ENCODE data around the gene DPP6. TPM values are rescaled to one million over a fixed set of nuclear protein-coding genes. Genes with fewer than 3 reads are reported as not detected.

The DPP6 gene
- polyA plus RNA-seq, 1 donor (not counting 4 experiments of a cell fraction or from before 2014, with no cell fraction given) = not detected

DNA sequence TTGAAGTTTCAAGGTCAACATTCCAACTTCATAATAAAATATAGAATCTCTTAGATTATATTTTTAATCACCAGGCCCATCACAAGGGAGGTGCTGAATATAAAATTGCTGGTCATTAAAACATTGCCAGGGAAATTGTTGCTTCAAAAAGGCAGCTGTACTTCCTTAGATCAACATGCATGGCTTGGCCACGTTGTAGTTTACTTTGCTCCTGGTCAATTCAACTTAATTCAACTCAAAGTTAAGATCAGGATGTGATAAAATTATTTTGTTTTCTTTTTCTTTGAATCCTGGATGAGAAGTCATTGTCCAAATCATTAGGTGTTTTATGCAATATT is 633.3 kb downstream of the DPP6 start:
- dilution Hi-C loops (cut with MboI; ENCODE audit: extremely low pct_ligation_motif_present, low sequenced_read_pairs) = no loop called here
- FAIRE-seq (no peak), DNase-seq (ENCODE audit: low read depth, low spot score) (no peak)

DNA sequence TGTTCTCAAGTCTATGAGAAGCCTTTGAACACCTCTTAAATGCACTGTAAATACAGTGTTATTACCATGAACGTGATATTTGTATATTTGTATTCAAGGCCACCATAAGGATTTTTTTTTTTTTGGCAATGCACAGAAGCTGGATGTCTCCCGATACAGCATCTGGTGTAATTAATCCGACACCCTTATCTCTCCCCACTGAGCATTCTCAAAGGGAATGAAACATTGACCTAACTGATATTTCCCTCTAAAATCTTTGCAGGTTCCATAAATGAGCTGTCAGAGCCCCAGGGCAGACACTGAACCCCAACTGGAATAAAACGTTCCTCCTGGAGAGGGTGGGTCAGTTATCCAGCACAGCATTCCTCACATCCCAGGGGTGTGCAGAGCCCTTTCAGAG is 634.1 kb downstream of the DPP6 start:
- no peak for FAIRE-seq
- Histone ChIP-seq H3K9ac (ENCODE audit: control insufficient read depth, extremely low read depth, insufficient read depth, low read length) (no peak overlapping the region), H3K4me3 (ENCODE audit: control insufficient read depth in 2 of 3, extremely low read depth in 1 of 3, insufficient read depth in 2 of 3, low read depth in 1 of 3, low read length in 3 of 3) (no peak overlapping the region), H3K9me1 (ENCODE audit: control insufficient read depth, extremely low read depth, insufficient read depth, low read length) (no peaks in the 10 kb centered on the region), H3K4me2 (ENCODE audit: control insufficient read depth, extremely low read depth, insufficient read depth, low read depth, low read length) (no peak overlapping the region), H3K27ac (ENCODE audit: control insufficient read depth, insufficient read depth, low read length) (no peak overlapping the region), H3K36me3 (ENCODE audit: control insufficient read depth in 2 of 2, extremely low read depth in 1 of 2, insufficient read depth in 2 of 2, low read length in 2 of 2) (no peaks in the 10 kb centered on the region), H3K27me3 (ENCODE audit: control insufficient read depth, extremely low read depth, insufficient read depth, low read length) (no peaks in the 10 kb centered on the region), H3K4me1 (ENCODE audit: control insufficient read depth, extremely low read depth, insufficient read depth, low read length) (no peaks in the 10 kb centered on the region), H3K79me2 (ENCODE audit: control insufficient read depth, insufficient read depth, low read length) (no peaks in the 10 kb centered on the region), H4K20me1 (ENCODE audit: control insufficient read depth, extremely low read depth, insufficient read depth, low read length) (no peaks in the 10 kb centered on the region), H3K9me3 (ENCODE audit: control insufficient read depth, low read depth, low read length) (no peaks in the 10 kb centered on the region), H2AFZ (ENCODE audit: control insufficient read depth, low read length) (no peak overlapping the region)
- no peak for DNase-seq (ENCODE audit: low read depth, low spot score)
- dilution Hi-C loops (cut with MboI; ENCODE audit: extremely low pct_ligation_motif_present, low sequenced_read_pairs) = no loop called here
- no peak for TF ChIP-seq EZH2 (IDR thresholded peaks at IDR 0.05; ENCODE audit: low read length)
- TF ChIP-seq, protein P1, sequence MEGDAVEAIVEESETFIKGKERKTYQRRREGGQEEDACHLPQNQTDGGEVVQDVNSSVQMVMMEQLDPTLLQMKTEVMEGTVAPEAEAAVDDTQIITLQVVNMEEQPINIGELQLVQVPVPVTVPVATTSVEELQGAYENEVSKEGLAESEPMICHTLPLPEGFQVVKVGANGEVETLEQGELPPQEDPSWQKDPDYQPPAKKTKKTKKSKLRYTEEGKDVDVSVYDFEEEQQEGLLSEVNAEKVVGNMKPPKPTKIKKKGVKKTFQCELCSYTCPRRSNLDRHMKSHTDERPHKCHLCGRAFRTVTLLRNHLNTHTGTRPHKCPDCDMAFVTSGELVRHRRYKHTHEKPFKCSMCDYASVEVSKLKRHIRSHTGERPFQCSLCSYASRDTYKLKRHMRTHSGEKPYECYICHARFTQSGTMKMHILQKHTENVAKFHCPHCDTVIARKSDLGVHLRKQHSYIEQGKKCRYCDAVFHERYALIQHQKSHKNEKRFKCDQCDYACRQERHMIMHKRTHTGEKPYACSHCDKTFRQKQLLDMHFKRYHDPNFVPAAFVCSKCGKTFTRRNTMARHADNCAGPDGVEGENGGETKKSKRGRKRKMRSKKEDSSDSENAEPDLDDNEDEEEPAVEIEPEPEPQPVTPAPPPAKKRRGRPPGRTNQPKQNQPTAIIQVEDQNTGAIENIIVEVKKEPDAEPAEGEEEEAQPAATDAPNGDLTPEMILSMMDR (optimal IDR thresholded peaks at IDR 0.05 in 1 of 3, IDR thresholded peaks at IDR 0.05 in 1 of 3, conservative IDR thresholded peaks at IDR 0.05 in 1 of 3; ENCODE audit: extremely low read depth in 1 of 3, insufficient read depth in 2 of 3, low read length in 3 of 3) = no peak

More for the DNA sequence above, 633.3 kb downstream of the DPP6 start:
- Histone ChIP-seq H3K27ac (ENCODE audit: control insufficient read depth, insufficient read depth, low read length) (no peak overlapping the region), H3K4me2 (ENCODE audit: control insufficient read depth, extremely low read depth, insufficient read depth, low read depth, low read length) (no peak overlapping the region), H3K4me3 (ENCODE audit: control insufficient read depth in 2 of 3, extremely low read depth in 1 of 3, insufficient read depth in 2 of 3, low read depth in 1 of 3, low read length in 3 of 3) (no peak overlapping the region), H2AFZ (ENCODE audit: control insufficient read depth, low read length) (no peak overlapping the region), H3K9me1 (ENCODE audit: control insufficient read depth, extremely low read depth, insufficient read depth, low read length) (no peaks in the 10 kb centered on the region), H3K4me1 (ENCODE audit: control insufficient read depth, extremely low read depth, insufficient read depth, low read length) (no peaks in the 10 kb centered on the region), H3K79me2 (ENCODE audit: control insufficient read depth, insufficient read depth, low read length) (no peaks in the 10 kb centered on the region), H3K9ac (ENCODE audit: control insufficient read depth, extremely low read depth, insufficient read depth, low read length) (no peak overlapping the region), H3K9me3 (ENCODE audit: control insufficient read depth, low read depth, low read length) (no peaks in the 10 kb centered on the region), H3K27me3 (ENCODE audit: control insufficient read depth, extremely low read depth, insufficient read depth, low read length) (no peaks in the 10 kb centered on the region), H4K20me1 (ENCODE audit: control insufficient read depth, extremely low read depth, insufficient read depth, low read length) (no peaks in the 10 kb centered on the region), H3K36me3 (ENCODE audit: control insufficient read depth in 2 of 2, extremely low read depth in 1 of 2, insufficient read depth in 2 of 2, low read length in 2 of 2) (no peaks in the 10 kb centered on the region)
- no peak for TF ChIP-seq EZH2 (IDR thresholded peaks at IDR 0.05; ENCODE audit: low read length)
- TF ChIP-seq, protein P1 (optimal IDR thresholded peaks at IDR 0.05 in 1 of 3, IDR thresholded peaks at IDR 0.05 in 1 of 3, conservative IDR thresholded peaks at IDR 0.05 in 1 of 3; ENCODE audit: extremely low read depth in 1 of 3, insufficient read depth in 2 of 3, low read length in 3 of 3) = no peak

All from keratinocyte (primary cell).